ENCODE measurements around the gene WNT10A.

Gene WNT10A

DNA sequence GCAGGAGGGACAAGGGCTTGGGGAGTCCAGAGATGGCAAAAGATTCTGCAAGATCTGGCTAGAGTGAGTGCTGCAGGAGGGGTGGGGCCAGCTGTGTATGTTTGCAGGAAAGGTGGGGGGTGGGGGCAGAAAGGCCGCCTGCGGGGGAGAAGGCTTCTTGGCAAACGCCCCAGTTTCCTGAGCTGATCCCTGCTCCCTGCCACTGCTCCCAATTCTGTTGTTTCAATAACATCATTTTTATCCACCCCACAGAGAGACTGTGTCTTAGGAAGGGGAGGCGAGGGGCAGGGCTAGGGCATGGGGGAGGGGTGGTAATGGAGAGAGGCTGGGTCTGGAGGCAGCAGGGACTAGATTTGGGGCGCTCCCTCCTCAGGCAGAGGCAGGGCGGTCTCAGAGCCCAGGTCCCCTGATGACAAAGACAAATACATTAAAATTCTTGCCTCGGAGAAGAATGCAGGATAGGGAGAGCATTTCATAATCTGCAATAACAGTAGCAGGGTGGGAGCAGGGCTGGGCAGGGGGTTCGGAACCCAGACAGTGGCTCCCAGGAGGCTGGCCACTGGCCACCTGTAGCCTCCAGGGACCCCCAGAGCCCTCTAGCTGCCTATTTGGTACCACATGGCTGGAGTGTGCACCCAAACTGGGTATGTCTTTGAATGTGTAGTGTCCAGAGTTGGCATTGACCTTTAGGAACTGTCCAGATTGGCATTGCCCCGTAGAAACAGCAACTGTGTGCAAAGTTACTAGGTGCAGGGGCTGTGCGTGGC, 23.1 kb upstream of the WNT10A start (continued):
- peak; percentile 63 for TF ChIP-seq KLF1 (tag by site-specific recombination; IDR thresholded peaks at IDR 0.05)
- no peak for TF ChIP-seq ZNF23 (tag by site-specific recombination; IDR thresholded peaks at IDR 0.05; ENCODE audit: borderline replicate concordance)
- TF ChIP-seq ZNF561 (tag by site-specific recombination; IDR thresholded peaks at IDR 0.05; ENCODE audit: borderline replicate concordance), result no peak
- peak; percentile 66; the same call in 1 of the 2 replicates for TF ChIP-seq ZNF394 (tag by site-specific recombination; IDR thresholded peaks at IDR 0.05; ENCODE audit: borderline replicate concordance)
- TF ChIP-seq ZFHX2 (tag by site-specific recombination; conservative IDR thresholded peaks at IDR 0.05), result peak; percentile 40; the same call in 1 of the 2 replicates
- TF ChIP-seq ZIC2 (tag by site-specific recombination; IDR thresholded peaks at IDR 0.05), result peak; percentile 86
- TF ChIP-seq ZNF600 (tag by site-specific recombination; IDR thresholded peaks at IDR 0.05), result 0 out of 2 replicates have a peak, but pooled peaks have one; percentile 16
- TF ChIP-seq, protein P1, sequence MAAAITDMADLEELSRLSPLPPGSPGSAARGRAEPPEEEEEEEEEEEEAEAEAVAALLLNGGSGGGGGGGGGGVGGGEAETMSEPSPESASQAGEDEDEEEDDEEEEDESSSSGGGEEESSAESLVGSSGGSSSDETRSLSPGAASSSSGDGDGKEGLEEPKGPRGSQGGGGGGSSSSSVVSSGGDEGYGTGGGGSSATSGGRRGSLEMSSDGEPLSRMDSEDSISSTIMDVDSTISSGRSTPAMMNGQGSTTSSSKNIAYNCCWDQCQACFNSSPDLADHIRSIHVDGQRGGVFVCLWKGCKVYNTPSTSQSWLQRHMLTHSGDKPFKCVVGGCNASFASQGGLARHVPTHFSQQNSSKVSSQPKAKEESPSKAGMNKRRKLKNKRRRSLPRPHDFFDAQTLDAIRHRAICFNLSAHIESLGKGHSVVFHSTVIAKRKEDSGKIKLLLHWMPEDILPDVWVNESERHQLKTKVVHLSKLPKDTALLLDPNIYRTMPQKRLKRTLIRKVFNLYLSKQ (tag by site-specific recombination; IDR thresholded peaks at IDR 0.05; ENCODE audit: borderline replicate concordance), result no peak
- TF ChIP-seq, protein P2, sequence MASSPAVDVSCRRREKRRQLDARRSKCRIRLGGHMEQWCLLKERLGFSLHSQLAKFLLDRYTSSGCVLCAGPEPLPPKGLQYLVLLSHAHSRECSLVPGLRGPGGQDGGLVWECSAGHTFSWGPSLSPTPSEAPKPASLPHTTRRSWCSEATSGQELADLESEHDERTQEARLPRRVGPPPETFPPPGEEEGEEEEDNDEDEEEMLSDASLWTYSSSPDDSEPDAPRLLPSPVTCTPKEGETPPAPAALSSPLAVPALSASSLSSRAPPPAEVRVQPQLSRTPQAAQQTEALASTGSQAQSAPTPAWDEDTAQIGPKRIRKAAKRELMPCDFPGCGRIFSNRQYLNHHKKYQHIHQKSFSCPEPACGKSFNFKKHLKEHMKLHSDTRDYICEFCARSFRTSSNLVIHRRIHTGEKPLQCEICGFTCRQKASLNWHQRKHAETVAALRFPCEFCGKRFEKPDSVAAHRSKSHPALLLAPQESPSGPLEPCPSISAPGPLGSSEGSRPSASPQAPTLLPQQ (tag by site-specific recombination; IDR thresholded peaks at IDR 0.05), result 0 out of 2 replicates have a peak, but pooled peaks have one; percentile 32
- TF ChIP-seq ZNF560 (tag by site-specific recombination; IDR thresholded peaks at IDR 0.05; ENCODE audit: borderline replicate concordance), result no peak
- TF ChIP-seq ZNF433 (tag by site-specific recombination; IDR thresholded peaks at IDR 0.05; ENCODE audit: low read depth), result no peak
- no peak for TF ChIP-seq ZBTB17 (tag by site-specific recombination; IDR thresholded peaks at IDR 0.05)
- peak; percentile 61; the same call in 1 of the 2 replicates for TF ChIP-seq WT1 (tag by site-specific recombination; IDR thresholded peaks at IDR 0.05)
- TF ChIP-seq ZNF239 (tag by site-specific recombination; IDR thresholded peaks at IDR 0.05), result no peak
- TF ChIP-seq SCRT2 (tag by site-specific recombination; IDR thresholded peaks at IDR 0.05), result no peak
- TF ChIP-seq, protein P3, sequence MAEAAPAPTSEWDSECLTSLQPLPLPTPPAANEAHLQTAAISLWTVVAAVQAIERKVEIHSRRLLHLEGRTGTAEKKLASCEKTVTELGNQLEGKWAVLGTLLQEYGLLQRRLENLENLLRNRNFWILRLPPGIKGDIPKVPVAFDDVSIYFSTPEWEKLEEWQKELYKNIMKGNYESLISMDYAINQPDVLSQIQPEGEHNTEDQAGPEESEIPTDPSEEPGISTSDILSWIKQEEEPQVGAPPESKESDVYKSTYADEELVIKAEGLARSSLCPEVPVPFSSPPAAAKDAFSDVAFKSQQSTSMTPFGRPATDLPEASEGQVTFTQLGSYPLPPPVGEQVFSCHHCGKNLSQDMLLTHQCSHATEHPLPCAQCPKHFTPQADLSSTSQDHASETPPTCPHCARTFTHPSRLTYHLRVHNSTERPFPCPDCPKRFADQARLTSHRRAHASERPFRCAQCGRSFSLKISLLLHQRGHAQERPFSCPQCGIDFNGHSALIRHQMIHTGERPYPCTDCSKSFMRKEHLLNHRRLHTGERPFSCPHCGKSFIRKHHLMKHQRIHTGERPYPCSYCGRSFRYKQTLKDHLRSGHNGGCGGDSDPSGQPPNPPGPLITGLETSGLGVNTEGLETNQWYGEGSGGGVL (tag by site-specific recombination; IDR thresholded peaks at IDR 0.05), result peak; percentile 86
- TF ChIP-seq EGR2 (tag by site-specific recombination; IDR thresholded peaks at IDR 0.05; ENCODE audit: low read depth), result peak; percentile 6; the same call in 1 of the 2 replicates
- TF ChIP-seq ZNF248 (tag by site-specific recombination; IDR thresholded peaks at IDR 0.05), result no peak
- TF ChIP-seq ZNF629 (tag by site-specific recombination; IDR thresholded peaks at IDR 0.05), result 0 out of 2 replicates have a peak, but pooled peaks have one; percentile 18
- TF ChIP-seq ZNF610 (tag by site-specific recombination; IDR thresholded peaks at IDR 0.05; ENCODE audit: borderline replicate concordance), result no peak
- no peak for TF ChIP-seq KLF8 (tag by site-specific recombination; IDR thresholded peaks at IDR 0.05)
- TF ChIP-seq, protein P4, sequence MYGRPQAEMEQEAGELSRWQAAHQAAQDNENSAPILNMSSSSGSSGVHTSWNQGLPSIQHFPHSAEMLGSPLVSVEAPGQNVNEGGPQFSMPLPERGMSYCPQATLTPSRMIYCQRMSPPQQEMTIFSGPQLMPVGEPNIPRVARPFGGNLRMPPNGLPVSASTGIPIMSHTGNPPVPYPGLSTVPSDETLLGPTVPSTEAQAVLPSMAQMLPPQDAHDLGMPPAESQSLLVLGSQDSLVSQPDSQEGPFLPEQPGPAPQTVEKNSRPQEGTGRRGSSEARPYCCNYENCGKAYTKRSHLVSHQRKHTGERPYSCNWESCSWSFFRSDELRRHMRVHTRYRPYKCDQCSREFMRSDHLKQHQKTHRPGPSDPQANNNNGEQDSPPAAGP (tag by site-specific recombination; IDR thresholded peaks at IDR 0.05), result peak; percentile 77
- 0 out of 2 replicates have a peak, but pooled peaks have one; percentile 23 for TF ChIP-seq ZBTB8A (tag by site-specific recombination; IDR thresholded peaks at IDR 0.05)
- TF ChIP-seq GLI2 (tag by site-specific recombination; IDR thresholded peaks at IDR 0.05; ENCODE audit: borderline replicate concordance, low read depth), result no peak
- TF ChIP-seq ZNF555 (tag by site-specific recombination; conservative IDR thresholded peaks at IDR 0.05), result no peak
- TF ChIP-seq IKZF3 (tag by site-specific recombination; IDR thresholded peaks at IDR 0.05), result no peak
